ENCODE data around the gene PDS5B.
"Not testable (repeated sequence)": the region's sequence is repeated elsewhere in the genome, so short reads cannot be mapped to it uniquely, and the experiment has no call there.

Gene PDS5B

GRCh38 chr13:32821149-32821688 is 235.0 kb downstream of the PDS5B start:
- no peak for DNase-seq

- no peak for DNase-seq
Measured at GRCh38 chr13:32822771-32823170, 236.5 kb downstream of the PDS5B start.

- DNase-seq: no peak
Measured at GRCh38 chr13:32823597-32823996, 237.3 kb downstream of the PDS5B start.

- no peak for DNase-seq
Measured at GRCh38 chr13:32824061-32824460, 237.8 kb downstream of the PDS5B start.

- no peak for DNase-seq
Measured at GRCh38 chr13:32824675-32825074, 238.4 kb downstream of the PDS5B start.

GRCh38 chr13:32825481-32825880 is 239.2 kb downstream of the PDS5B start:
- no peak for DNase-seq

- not testable (repeated sequence) for DNase-seq
Measured at GRCh38 chr13:32826372-32826771, 240.1 kb downstream of the PDS5B start.
